HCT116 (cell line): ENCODE results near the gene FHIT. TPM values are rescaled to one million over a fixed set of nuclear protein-coding genes. Genes with fewer than 3 reads are reported as not detected.

Experiments used
- ATAC-seq: fragments of 200-7000 bp; cut with Tn5 transposase; 2 replicates; pipeline ENCODE4 v1.9.1; 2020; ENCODE audit warnings: mild to moderate bottlenecking, moderate library complexity
- BruUV-seq: library from RNA; stranded (reverse); fragments of 400-500 nt; replicated peaks from 2 replicates; lab custom pipeline; 2021; lab: Mats Ljungman, UMichigan
- CTCF ChIA-PET: fragments of 300-600 bp; sonication (Branson Sonifier 250); formaldehyde crosslinking; loops from one replicate; lab custom pipeline; 2021; ENCODE audit warnings: antibody characterized with exemption; lab: Charles Lee
- POLR2A ChIA-PET: fragments of 300-600, 350-600 bp; sonication (Branson Sonifier 250); formaldehyde crosslinking; loops from one replicate; lab custom pipeline; 2021; ENCODE audit warnings: antibody characterized with exemption; lab: Charles Lee
- RAD21 ChIA-PET, 2 experiments: fragments of 300-600 bp; sonication (Branson Sonifier 250); formaldehyde crosslinking; loops; one replicate each; lab custom pipeline; 2023; ENCODE audit warnings: low total read pairs in 2 of 2; ENCODE audit not compliant: uncharacterized antibody in 2 of 2, unreplicated experiment in 2 of 2, low non-redundant PET in 1 of 2; lab: Charles Lee
- DNase-seq: peaks from one replicate; pipeline ENCODE4 v3.0.0-alpha.2; 2010; ENCODE audit warnings: low read depth, low spot score
- H2AFZ ChIP-seq: fragments of 200-600 bp; shearing (Covaris generic), sonication (generic); 2 replicates; pipeline ENCODE4 v1.6.1; 2017; ENCODE audit warnings: low read depth, mixed run types, mixed read lengths, antibody characterized with exemption, low read length; ENCODE audit not compliant: poor library complexity, severe bottlenecking
- H3K27ac ChIP-seq: 2 replicates; pipeline ENCODE4 v1.5.1; 2012; ENCODE audit warnings: low read depth, low read length
- H3K27me3 ChIP-seq: fragments of 200-600 bp; sonication (generic); 2 replicates; pipeline ENCODE4 v1.6.1; 2016; ENCODE audit warnings: mixed run types, low read length, mixed read lengths; ENCODE audit not compliant: insufficient read depth
- H3K36me3 ChIP-seq, 2 experiments: fragments of 200-500 bp in 1 of 2; fragments of 200-600 bp in 1 of 2; sonication (Bioruptor generic) in 1 of 2; sonication (generic) in 1 of 2; 2 replicates each; pipeline versions ENCODE4 v1.5.1 to v1.6.1; 2014 to 2016; ENCODE audit warnings: low read length in 2 of 2, inconsistent platforms in 1 of 2, mixed read lengths in 1 of 2, mixed run types in 1 of 2; ENCODE audit not compliant: insufficient read depth in 2 of 2, control insufficient read depth in 1 of 2
- H3K4me1 ChIP-seq, 2 experiments: fragments of 200-600 bp in 1 of 2; sonication (generic) in 1 of 2; 2 replicates each; pipeline versions ENCODE4 v1.5.1 to v1.6.1; 2012 to 2017; ENCODE audit warnings: low read length in 2 of 2, inconsistent platforms in 1 of 2, mild to moderate bottlenecking in 1 of 2, mixed read lengths in 1 of 2, mixed run types in 1 of 2, moderate library complexity in 1 of 2; ENCODE audit not compliant: insufficient read depth in 2 of 2, control insufficient read depth in 1 of 2
- H3K4me2 ChIP-seq: fragments of 200-600 bp; sonication (generic); 2 replicates; pipeline ENCODE4 v1.6.1; 2017; ENCODE audit warnings: mixed run types, low read length, mixed read lengths
- H3K4me3 ChIP-seq, 2 experiments: fragments of 200-600 bp in 1 of 2; sonication (generic) in 1 of 2; replicated peaks in 1 of 2; 2 replicates each; pipeline ENCODE4 v1.5.1; 2011 to 2016; ENCODE audit warnings: low read length in 2 of 2, control low read depth in 1 of 2, low read depth in 1 of 2, mild to moderate bottlenecking in 1 of 2, mixed read lengths in 1 of 2, mixed run types in 1 of 2
- H3K79me2 ChIP-seq: fragments of 200-600 bp; sonication (generic); 2 replicates; pipeline ENCODE4 v1.6.1; 2017; ENCODE audit warnings: mild to moderate bottlenecking, mixed run types, low read length, moderate library complexity, mixed read lengths; ENCODE audit not compliant: insufficient read depth
- H3K9ac ChIP-seq: fragments of 200-600 bp; sonication (generic); 2 replicates; pipeline ENCODE4 v1.6.1; 2016; ENCODE audit warnings: low read length, mixed read lengths
- H3K9me2 ChIP-seq: fragments of 200-600 bp; sonication (generic), shearing (Covaris generic); 2 replicates; pipeline ENCODE4 v1.6.1; 2017; ENCODE audit warnings: mixed run types, mild to moderate bottlenecking, moderate library complexity; ENCODE audit not compliant: insufficient read depth
- H3K9me3 ChIP-seq, 2 experiments: fragments of 200-500 bp in 1 of 2; fragments of 200-600 bp in 1 of 2; sonication (Bioruptor generic) in 1 of 2; sonication (generic) in 1 of 2; 2 replicates each; pipeline ENCODE4 v1.6.1; 2014 to 2017; ENCODE audit warnings: low read length in 2 of 2, mixed read lengths in 2 of 2, inconsistent platforms in 1 of 2, low read depth in 1 of 2, mild to moderate bottlenecking in 1 of 2, mixed run types in 1 of 2, moderate library complexity in 1 of 2; ENCODE audit not compliant: control insufficient read depth in 1 of 2, insufficient read depth in 1 of 2
- H4K20me1 ChIP-seq: fragments of 200-600 bp; sonication (generic), shearing (Covaris generic); 2 replicates; pipeline ENCODE4 v1.6.1; 2017; ENCODE audit warnings: mixed run types, mild to moderate bottlenecking, moderate library complexity; ENCODE audit not compliant: insufficient read depth
- CEBPB ChIP-seq: IDR thresholded peaks from 2 replicates; pipeline ENCODE4 v1.6.1; 2012; ENCODE audit warnings: low read depth
- CTCF ChIP-seq, 3 experiments: fragments of 200-600 bp in 1 of 3; sonication (generic) in 1 of 3; IDR thresholded peaks in 2 of 3; conservative IDR thresholded peaks in 1 of 3; 2 replicates each; pipeline ENCODE4 v1.5.1; 2012 to 2017; ENCODE audit warnings: low read depth in 2 of 3, low read length in 2 of 3, antibody characterized with exemption in 1 of 3, borderline replicate concordance in 1 of 3, control low read depth in 1 of 3, mild to moderate bottlenecking in 1 of 3, mixed read lengths in 1 of 3, mixed run types in 1 of 3, moderate library complexity in 1 of 3; ENCODE audit not compliant: insufficient read depth in 1 of 3
- ELF1 ChIP-seq: IDR thresholded peaks from 2 replicates; pipeline ENCODE4 v1.6.1; 2012; ENCODE audit warnings: low read depth, borderline replicate concordance
- EZH2phosphoT487 ChIP-seq: fragments of 200-600 bp; IDR thresholded peaks from 2 replicates; pipeline ENCODE4 v1.6.1; 2018; ENCODE audit warnings: antibody characterized with exemption, borderline replicate concordance
- JUND ChIP-seq: IDR thresholded peaks from 2 replicates; pipeline ENCODE4 v1.6.1; 2012
- POLR2A ChIP-seq: IDR thresholded peaks from 2 replicates; pipeline ENCODE4 v1.7.0; 2011; ENCODE audit warnings: borderline replicate concordance; ENCODE audit not compliant: insufficient read depth, insufficient read length; ENCODE audit errors: extremely low read depth
- POLR2AphosphoS5 ChIP-seq: IDR thresholded peaks from 2 replicates; pipeline ENCODE4 v1.6.1; 2011; ENCODE audit warnings: mild to moderate bottlenecking, low read depth, low read length, moderate library complexity
- REST ChIP-seq: IDR thresholded peaks from 2 replicates; pipeline ENCODE4 v1.6.1; 2012; ENCODE audit warnings: low read depth
- YY1 ChIP-seq: IDR thresholded peaks from 2 replicates; pipeline ENCODE4 v1.6.1; 2011; ENCODE audit warnings: low read length, low read depth, moderate library complexity, mild to moderate bottlenecking; ENCODE audit not compliant: insufficient replicate concordance; ENCODE audit errors: extremely low read depth
- ZNF274 ChIP-seq: fragments of 200-500 bp; sonication (Bioruptor generic); IDR thresholded peaks from 2 replicates; pipeline ENCODE4 v1.6.1; 2014; ENCODE audit warnings: mild to moderate bottlenecking, low read depth, low read length, inconsistent platforms
- intact Hi-C: fragments of 100-400 bp; cut with micrococcal nuclease; formaldehyde crosslinking; loops from 2 replicates; pipeline ENCODE4 v1.10.0; 2022
- total RNA-seq: library from RNA; stranded (reverse); gene quantifications from one replicate; pipeline ENCODE4 v1.2.1, GENCODE V29; 2021; ENCODE audit not compliant: unreplicated experiment
- TF ChIP-seq, protein P1 (sequence below): IDR thresholded peaks from 2 replicates; pipeline ENCODE4 v1.6.1; 2012

Gene FHIT
- total RNA-seq, 1 experiment from 2014 or later = 20.1 TPM

DNA sequence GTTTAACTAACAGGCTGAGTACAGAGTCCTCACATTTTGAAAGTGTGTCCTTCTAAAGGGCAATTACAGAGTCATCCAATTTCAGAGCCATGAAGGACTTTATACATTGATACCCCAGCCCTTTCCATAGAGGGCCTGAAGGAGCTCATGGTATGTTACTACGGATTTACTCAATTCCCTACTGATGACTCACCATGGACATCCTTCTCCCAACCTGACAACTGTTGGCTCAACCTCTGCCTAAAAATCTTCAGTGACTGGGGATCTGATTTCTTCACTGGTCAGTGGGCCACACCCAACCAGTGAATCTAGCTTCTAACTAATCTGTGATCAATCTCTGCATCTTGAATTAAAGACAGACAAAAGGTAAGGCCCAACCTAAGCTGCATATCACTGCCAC is 1238.0 kb downstream of the FHIT start:
- Histone ChIP-seq H4K20me1 (no peaks in the 10 kb centered on the region), H3K79me2 (no peaks in the 10 kb centered on the region), H3K36me3 (no peaks in the 10 kb centered on the region), H2AFZ (no peak overlapping the region), H3K9me3 (no peaks in the 10 kb centered on the region), H3K9ac (no peak overlapping the region), H3K4me1 (no peaks in the 10 kb centered on the region), H3K4me2 (no peak overlapping the region), H3K4me3 (no peak overlapping the region), H3K9me2 (no peaks in the 10 kb centered on the region), H3K27ac (no peak overlapping the region), H3K27me3 (peaks cover 4% of the 10 kb centered on the region; the same call in 1 of the 2 replicates)
- TF ChIP-seq ZNF274 (no peak), CTCF (IDR thresholded peaks at IDR 0.05 in 2 of 3, conservative IDR thresholded peaks at IDR 0.05 in 1 of 3; ENCODE audit: borderline replicate concordance in 1 of 3, insufficient read depth in 1 of 3, low read depth in 2 of 3, low read length in 2 of 3) (no peak), ELF1 (no peak), EZH2phosphoT487 (no peak), YY1 (no peak), JUND (no peak), REST (no peak), POLR2AphosphoS5 (no peak), POLR2A (no peak), CEBPB (no peak)
- TF ChIP-seq, protein P1, sequence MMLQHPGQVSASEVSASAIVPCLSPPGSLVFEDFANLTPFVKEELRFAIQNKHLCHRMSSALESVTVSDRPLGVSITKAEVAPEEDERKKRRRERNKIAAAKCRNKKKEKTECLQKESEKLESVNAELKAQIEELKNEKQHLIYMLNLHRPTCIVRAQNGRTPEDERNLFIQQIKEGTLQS = no peak
- CTCF ChIA-PET = no interaction called here
- DNase-seq (no peak), ATAC-seq (no peak)
- intact Hi-C loops = no loop called here
- RAD21 ChIA-PET = no interaction called here
- POLR2A ChIA-PET = no interaction called here
- no TSS peak for BruUV-seq
